ENCODE results near the gene TSN.
"Not testable (repeated sequence)": the region's sequence is repeated elsewhere in the genome, so short reads cannot be mapped to it uniquely, and the experiment has no call there.

Gene TSN

DNA sequence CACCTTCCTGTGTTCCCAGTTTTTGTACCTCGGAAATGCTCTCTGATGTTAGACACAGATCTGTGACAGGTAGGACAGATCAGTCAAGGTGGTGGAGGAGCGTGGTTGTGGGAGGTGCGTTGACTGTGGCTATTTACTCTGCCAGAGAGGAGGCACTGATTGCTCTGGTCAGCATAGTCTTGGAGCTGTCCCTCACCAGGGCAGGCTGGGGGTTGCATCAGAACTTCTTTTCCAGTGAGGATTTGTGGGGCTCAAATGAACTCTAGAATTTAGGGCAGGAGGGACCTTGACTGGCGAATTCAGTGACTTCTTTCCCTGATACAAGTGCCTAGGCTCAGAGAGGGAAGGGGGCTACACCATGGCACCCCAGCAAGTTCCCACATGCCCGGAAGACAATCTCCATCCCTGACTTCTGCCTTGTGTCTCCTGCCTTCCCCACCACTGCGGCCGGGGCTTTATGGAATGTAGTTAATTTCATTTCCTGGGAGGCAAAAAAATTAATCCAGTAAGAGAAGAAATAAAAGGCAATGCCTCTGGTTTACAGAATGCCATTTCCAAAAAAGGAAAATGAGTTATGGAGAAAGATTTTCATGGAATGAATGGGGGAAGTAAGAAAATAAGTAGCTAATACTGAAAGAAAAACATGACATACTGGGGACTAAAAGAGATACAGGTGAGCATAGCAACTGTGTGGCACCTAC, 44.8 kb upstream of the TSN start:
- Histone ChIP-seq H3K4me3 (ENCODE audit: low read depth, low read length) (no peak overlapping the region), H3K4me1 (ENCODE audit: control insufficient read depth, insufficient read depth, low read length) (peaks cover 8% of the 10 kb centered on the region), H3K27ac (ENCODE audit: extremely low read depth, low read depth, low read length) (no peak overlapping the region), H3K9me3 (ENCODE audit: control insufficient read depth, insufficient read depth, low read depth, low read length) (no peaks in the 10 kb centered on the region), H3K36me3 (ENCODE audit: control insufficient read depth in 2 of 2, insufficient read depth in 1 of 2, low read length in 2 of 2) (no peaks in the 10 kb centered on the region)
- CTCF ChIA-PET = no interaction called here
- TF ChIP-seq ZNF558 (tag by site-specific recombination; IDR thresholded peaks at IDR 0.05) (no peak), ZNF24 (tag by site-specific recombination; IDR thresholded peaks at IDR 0.05) (no peak), ZNF701 (tag by site-specific recombination; IDR thresholded peaks at IDR 0.05) (no peak), BCL11A (tag by site-specific recombination; IDR thresholded peaks at IDR 0.05; ENCODE audit: low read depth) (no peak), ZNF416 (tag by site-specific recombination; IDR thresholded peaks at IDR 0.05) (no peak), SCRT2 (tag by site-specific recombination; IDR thresholded peaks at IDR 0.05) (no peak), ZNF785 (tag by site-specific recombination; IDR thresholded peaks at IDR 0.05) (no peak), RBAK (tag by site-specific recombination; IDR thresholded peaks at IDR 0.05) (no peak), ZNF169 (tag by site-specific recombination; IDR thresholded peaks at IDR 0.05) (no peak), SETDB1 (IDR thresholded peaks at IDR 0.05; ENCODE audit: insufficient read length, low read length) (no peak), ZSCAN30 (tag by site-specific recombination; IDR thresholded peaks at IDR 0.05) (no peak), ZNF555 (tag by site-specific recombination; conservative IDR thresholded peaks at IDR 0.05) (no peak), ZNF530 (tag by site-specific recombination; IDR thresholded peaks at IDR 0.05; ENCODE audit: low read depth) (no peak), ZNF404 (tag by site-specific recombination; IDR thresholded peaks at IDR 0.05) (no peak), YY1 (tag by site-specific recombination; IDR thresholded peaks at IDR 0.05) (no peak), ZNF777 (tag by site-specific recombination; IDR thresholded peaks at IDR 0.05; ENCODE audit: borderline replicate concordance) (no peak)
- TF ChIP-seq, protein P1, sequence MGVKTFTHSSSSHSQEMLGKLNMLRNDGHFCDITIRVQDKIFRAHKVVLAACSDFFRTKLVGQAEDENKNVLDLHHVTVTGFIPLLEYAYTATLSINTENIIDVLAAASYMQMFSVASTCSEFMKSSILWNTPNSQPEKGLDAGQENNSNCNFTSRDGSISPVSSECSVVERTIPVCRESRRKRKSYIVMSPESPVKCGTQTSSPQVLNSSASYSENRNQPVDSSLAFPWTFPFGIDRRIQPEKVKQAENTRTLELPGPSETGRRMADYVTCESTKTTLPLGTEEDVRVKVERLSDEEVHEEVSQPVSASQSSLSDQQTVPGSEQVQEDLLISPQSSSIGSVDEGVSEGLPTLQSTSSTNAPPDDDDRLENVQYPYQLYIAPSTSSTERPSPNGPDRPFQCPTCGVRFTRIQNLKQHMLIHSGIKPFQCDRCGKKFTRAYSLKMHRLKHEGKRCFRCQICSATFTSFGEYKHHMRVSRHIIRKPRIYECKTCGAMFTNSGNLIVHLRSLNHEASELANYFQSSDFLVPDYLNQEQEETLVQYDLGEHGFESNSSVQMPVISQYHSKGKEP (tag by site-specific recombination; IDR thresholded peaks at IDR 0.05) = no peak
- TF ChIP-seq, protein P2, sequence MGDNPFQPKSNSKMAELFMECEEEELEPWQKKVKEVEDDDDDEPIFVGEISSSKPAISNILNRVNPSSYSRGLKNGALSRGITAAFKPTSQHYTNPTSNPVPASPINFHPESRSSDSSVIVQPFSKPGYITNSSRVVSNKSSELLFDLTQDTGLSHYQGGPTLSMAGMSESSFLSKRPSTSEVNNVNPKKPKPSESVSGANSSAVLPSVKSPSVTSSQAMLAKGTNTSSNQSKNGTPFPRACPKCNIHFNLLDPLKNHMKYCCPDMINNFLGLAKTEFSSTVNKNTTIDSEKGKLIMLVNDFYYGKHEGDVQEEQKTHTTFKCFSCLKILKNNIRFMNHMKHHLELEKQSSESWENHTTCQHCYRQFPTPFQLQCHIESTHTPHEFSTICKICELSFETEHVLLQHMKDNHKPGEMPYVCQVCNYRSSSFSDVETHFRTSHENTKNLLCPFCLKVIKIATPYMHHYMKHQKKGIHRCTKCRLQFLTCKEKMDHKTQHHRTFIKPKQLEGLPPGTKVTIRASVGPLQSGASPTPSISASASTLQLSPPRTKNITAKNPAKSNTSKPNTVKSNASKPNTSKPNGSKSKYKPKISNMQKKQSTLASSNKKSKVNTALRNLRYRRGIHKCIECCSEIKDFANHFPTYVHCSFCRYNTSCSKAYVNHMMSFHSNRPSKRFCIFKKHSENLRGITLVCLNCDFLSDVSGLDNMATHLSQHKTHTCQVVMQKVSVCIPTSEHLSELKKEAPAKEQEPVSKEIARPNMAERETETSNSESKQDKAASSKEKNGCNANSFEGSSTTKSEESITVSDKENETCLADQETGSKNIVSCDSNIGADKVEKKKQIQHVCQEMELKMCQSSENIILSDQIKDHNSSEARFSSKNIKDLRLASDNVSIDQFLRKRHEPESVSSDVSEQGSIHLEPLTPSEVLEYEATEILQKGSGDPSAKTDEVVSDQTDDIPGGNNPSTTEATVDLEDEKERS (tag by site-specific recombination; IDR thresholded peaks at IDR 0.05) = no peak
- TF ChIP-seq, protein P3, sequence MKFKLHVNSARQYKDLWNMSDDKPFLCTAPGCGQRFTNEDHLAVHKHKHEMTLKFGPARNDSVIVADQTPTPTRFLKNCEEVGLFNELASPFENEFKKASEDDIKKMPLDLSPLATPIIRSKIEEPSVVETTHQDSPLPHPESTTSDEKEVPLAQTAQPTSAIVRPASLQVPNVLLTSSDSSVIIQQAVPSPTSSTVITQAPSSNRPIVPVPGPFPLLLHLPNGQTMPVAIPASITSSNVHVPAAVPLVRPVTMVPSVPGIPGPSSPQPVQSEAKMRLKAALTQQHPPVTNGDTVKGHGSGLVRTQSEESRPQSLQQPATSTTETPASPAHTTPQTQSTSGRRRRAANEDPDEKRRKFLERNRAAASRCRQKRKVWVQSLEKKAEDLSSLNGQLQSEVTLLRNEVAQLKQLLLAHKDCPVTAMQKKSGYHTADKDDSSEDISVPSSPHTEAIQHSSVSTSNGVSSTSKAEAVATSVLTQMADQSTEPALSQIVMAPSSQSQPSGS (tag by site-specific recombination; IDR thresholded peaks at IDR 0.05; ENCODE audit: low read depth) = no peak
- POLR2A ChIA-PET = no interaction called here

DNA sequence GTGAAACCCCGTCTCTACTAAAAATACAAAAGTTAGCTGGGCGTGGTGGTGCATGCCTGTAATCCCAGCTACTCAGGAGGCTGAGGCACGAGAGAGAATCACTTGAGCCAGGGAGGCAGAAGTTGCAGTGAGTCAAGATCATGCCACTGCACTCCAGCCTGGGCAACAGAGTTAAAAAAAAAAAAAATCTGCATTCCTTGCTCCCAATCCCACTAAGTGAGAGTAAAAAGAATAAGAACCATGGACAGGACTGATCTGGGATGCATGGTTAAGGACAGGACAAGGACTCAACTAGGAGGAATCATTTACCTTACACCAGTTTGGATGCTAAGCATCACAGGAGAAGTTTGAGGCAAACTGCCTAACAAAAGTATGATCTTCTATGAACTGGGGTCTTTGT, 44.0 kb upstream of the TSN start:
- POLR2A ChIA-PET; H3K4me1 ChIP-seq (ENCODE audit: control insufficient read depth, insufficient read depth, low read length); H3K4me3 ChIP-seq (ENCODE audit: low read depth, low read length); H3K9me3 ChIP-seq (ENCODE audit: control insufficient read depth, insufficient read depth, low read depth, low read length); CTCF ChIA-PET; H3K36me3 ChIP-seq (ENCODE audit: control insufficient read depth in 2 of 2, insufficient read depth in 1 of 2, low read length in 2 of 2); H3K27ac ChIP-seq (ENCODE audit: extremely low read depth, low read depth, low read length): not testable (repeated sequence)
- TF ChIP-seq, protein P4, sequence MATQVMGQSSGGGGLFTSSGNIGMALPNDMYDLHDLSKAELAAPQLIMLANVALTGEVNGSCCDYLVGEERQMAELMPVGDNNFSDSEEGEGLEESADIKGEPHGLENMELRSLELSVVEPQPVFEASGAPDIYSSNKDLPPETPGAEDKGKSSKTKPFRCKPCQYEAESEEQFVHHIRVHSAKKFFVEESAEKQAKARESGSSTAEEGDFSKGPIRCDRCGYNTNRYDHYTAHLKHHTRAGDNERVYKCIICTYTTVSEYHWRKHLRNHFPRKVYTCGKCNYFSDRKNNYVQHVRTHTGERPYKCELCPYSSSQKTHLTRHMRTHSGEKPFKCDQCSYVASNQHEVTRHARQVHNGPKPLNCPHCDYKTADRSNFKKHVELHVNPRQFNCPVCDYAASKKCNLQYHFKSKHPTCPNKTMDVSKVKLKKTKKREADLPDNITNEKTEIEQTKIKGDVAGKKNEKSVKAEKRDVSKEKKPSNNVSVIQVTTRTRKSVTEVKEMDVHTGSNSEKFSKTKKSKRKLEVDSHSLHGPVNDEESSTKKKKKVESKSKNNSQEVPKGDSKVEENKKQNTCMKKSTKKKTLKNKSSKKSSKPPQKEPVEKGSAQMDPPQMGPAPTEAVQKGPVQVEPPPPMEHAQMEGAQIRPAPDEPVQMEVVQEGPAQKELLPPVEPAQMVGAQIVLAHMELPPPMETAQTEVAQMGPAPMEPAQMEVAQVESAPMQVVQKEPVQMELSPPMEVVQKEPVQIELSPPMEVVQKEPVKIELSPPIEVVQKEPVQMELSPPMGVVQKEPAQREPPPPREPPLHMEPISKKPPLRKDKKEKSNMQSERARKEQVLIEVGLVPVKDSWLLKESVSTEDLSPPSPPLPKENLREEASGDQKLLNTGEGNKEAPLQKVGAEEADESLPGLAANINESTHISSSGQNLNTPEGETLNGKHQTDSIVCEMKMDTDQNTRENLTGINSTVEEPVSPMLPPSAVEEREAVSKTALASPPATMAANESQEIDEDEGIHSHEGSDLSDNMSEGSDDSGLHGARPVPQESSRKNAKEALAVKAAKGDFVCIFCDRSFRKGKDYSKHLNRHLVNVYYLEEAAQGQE (tag by site-specific recombination; IDR thresholded peaks at IDR 0.05) = peak; percentile 46; the same call in 1 of the 2 replicates

All from HEK293 (cell line).